Hematopoietic multipotent progenitor cell treated with erythropoietin and hydrocortisone succinate and interleukin-3 and kit ligand, for 4 days (in vitro differentiated cells): ENCODE data around the gene ADH6.
"Not testable (repeated sequence)": the region's sequence is repeated elsewhere in the genome, so short reads cannot be mapped to it uniquely, and the experiment has no call there.

ENCODE experiments used
- DNase-seq: peaks from one replicate; pipeline ENCODE4 v3.0.0-alpha.2; 2015

ADH6 gene

DNA sequence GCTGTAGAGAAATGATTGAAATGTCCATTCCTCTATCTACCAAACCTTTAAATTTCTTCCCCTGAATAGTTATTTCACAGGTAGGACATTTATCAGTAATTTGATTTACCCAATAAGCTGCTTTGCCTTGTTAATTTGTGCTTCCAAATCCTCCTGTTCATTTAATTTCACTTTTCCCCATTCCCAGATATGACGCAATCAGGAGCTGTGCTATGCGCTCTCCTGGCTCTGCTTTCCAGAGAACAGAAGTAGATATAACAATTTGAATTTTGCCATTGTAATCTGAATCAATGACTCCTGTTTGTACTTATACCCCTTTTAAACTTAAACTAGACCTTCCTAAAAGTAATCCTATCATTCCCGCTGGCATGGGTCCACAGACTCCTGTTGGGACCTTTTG is 29.1 kb downstream of the ADH6 start:
- DNase-seq, result not testable (repeated sequence)

GRCh38 chr4:99186029-99186428 is 33.0 kb downstream of the ADH6 start:
- DNase-seq, result no peak

GRCh38 chr4:99185581-99185980 is 33.5 kb downstream of the ADH6 start:
- no peak for DNase-seq

- no peak for DNase-seq
Observed at GRCh38 chr4:99180382-99181070, 38.5 kb downstream of the ADH6 start.

- no peak for DNase-seq
Observed at GRCh38 chr4:99179626-99180025, 39.4 kb downstream of the ADH6 start.

DNA sequence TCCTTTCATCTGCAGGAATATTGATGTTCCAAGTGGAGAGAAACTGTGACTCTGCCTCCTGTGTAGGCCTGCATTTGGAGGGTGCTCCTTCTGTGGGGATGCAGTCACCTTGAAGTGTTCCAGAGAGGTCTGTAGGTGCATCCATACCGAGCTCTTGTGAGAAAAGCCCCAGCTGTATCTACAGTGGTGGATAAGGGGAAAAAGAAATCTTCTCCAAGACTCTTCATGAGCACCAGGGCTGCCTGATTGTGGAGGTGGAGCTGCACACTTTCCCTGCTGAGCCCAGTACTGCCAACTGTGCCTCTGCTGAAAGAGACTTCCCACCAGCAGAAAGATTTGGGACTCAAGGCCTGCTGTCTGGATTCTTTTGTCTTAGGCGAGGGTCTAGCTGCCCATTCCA is 39.9 kb downstream of the ADH6 start:
- no peak for DNase-seq

GRCh38 chr4:99166544-99166943 is 52.5 kb downstream of the ADH6 start:
- no peak for DNase-seq

- DNase-seq, result no peak
Observed at GRCh38 chr4:99165978-99166377, 53.1 kb downstream of the ADH6 start.

DNA sequence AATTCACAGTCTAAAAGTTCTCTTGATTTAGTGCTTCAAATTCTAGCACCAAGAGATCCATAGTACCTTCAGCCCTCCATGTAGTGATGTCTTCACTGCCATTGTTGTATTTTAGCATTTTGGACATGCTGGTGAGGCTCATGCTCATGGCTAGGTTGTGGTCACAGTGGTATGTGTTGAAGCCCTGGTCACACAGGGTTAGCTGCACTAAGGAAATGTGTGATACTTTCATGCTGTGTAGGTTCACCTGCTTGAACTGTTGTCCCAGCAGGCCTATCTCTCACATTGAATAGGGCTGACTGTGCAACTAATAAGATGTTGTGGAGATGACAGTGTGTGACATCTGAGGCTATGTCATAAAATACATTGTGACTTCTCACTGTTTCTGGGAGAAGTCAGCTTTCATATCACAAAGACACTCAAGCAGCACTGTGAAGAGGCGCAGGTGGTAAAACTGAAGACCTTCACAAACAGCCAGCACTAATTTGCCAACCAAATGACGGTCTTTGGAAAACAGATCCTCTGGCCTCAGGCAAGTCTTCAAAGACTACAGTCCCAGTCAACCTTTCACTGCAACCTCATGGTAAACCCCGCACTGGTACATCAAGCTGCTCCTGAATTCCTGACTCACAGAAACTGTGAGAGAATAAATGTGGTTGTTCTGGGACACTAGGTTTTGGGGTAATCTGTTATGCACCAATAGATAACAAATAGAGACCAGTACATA is 57.5 kb downstream of the ADH6 start:
- no peak for DNase-seq

- no peak for DNase-seq
Observed at GRCh38 chr4:99159699-99160098, 59.3 kb downstream of the ADH6 start.

GRCh38 chr4:99157478-99157935 is 61.5 kb downstream of the ADH6 start:
- DNase-seq, result no peak

DNA sequence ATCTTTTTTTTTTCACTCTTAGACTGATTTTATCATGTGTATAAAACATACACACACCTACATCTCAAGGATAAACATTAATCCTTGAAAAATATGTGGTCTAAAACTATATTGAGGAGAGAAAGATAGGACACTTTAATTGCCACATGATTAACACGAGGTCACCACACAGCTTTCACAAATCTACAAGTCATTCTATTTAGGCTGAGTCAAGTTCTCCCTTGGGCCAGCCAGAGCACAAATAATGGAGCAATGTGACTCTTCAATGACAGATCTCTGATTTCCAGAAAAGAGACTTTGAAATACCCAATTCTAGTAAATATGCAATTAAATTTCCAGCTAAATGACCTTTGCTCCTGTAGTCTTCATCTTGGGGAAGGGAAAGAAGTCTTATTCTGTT is 62.1 kb downstream of the ADH6 start:
- DNase-seq, result no peak

- no peak for DNase-seq
Observed at GRCh38 chr4:99154658-99155342, 64.2 kb downstream of the ADH6 start.
